ENCODE measurements around the gene CFL1.

CFL1 gene

GRCh38 chr11:65899356-65900124 lies 41.6 kb upstream of the CFL1 start:
- Histone ChIP-seq H4K20me1 (ENCODE audit: insufficient read depth, low read length, poor library complexity, severe bottlenecking) (no peaks in the 10 kb centered on the region), H3K4me2 (ENCODE audit: low read depth, low read length, poor library complexity, severe bottlenecking) (peak overlapping the region; percentile 69), H3K9ac (ENCODE audit: low read depth, low read length, poor library complexity, severe bottlenecking) (no peak overlapping the region), H2AFZ (ENCODE audit: low read length) (no peak overlapping the region), H3K79me2 (ENCODE audit: insufficient read depth, low read length) (no peaks in the 10 kb centered on the region), H3K27me3 (ENCODE audit: insufficient read depth, low read length, poor library complexity, severe bottlenecking) (no peaks in the 10 kb centered on the region), H3K4me3 (ENCODE audit: low read length, poor library complexity, severe bottlenecking) (peak overlapping the region; percentile 57), H3K4me1 (ENCODE audit: insufficient read depth, low read length, poor library complexity, severe bottlenecking) (peaks cover 7% of the 10 kb centered on the region), H3K9me3 (ENCODE audit: insufficient read depth, low read depth, low read length) (no peaks in the 10 kb centered on the region), H3K9me2 (replicated peaks; ENCODE audit: low read depth, low read length) (no peaks in the 10 kb centered on the region), H3K36me3 (ENCODE audit: insufficient read depth, low read length) (no peaks in the 10 kb centered on the region), H3F3A (ENCODE audit: low read depth) (no peaks in the 10 kb centered on the region)
- TF ChIP-seq CTCF (conservative IDR thresholded peaks at IDR 0.05; ENCODE audit: low read length) (no peak), EZH2phosphoT487 (IDR thresholded peaks at IDR 0.05; ENCODE audit: borderline replicate concordance) (no peak)

- H3K4me3 ChIP-seq (ENCODE audit: low read length, poor library complexity, severe bottlenecking): no peak overlapping the region
- H3K79me2 ChIP-seq (ENCODE audit: insufficient read depth, low read length): no peaks in the 10 kb centered on the region
- H3K9ac ChIP-seq (ENCODE audit: low read depth, low read length, poor library complexity, severe bottlenecking): no peak overlapping the region
- H4K20me1 ChIP-seq (ENCODE audit: insufficient read depth, low read length, poor library complexity, severe bottlenecking): no peaks in the 10 kb centered on the region
- no peak overlapping the region for H2AFZ ChIP-seq (ENCODE audit: low read length)
- no peak overlapping the region for H3K4me2 ChIP-seq (ENCODE audit: low read depth, low read length, poor library complexity, severe bottlenecking)
- no peaks in the 10 kb centered on the region for H3K36me3 ChIP-seq (ENCODE audit: insufficient read depth, low read length)
- H3K4me1 ChIP-seq (ENCODE audit: insufficient read depth, low read length, poor library complexity, severe bottlenecking): peaks cover 11% of the 10 kb centered on the region
- H3K9me3 ChIP-seq (ENCODE audit: insufficient read depth, low read depth, low read length): no peaks in the 10 kb centered on the region
- TF ChIP-seq CTCF (conservative IDR thresholded peaks at IDR 0.05; ENCODE audit: low read length): no peak
- TF ChIP-seq EZH2phosphoT487 (IDR thresholded peaks at IDR 0.05; ENCODE audit: borderline replicate concordance): no peak
- H3K27me3 ChIP-seq (ENCODE audit: insufficient read depth, low read length, poor library complexity, severe bottlenecking): no peaks in the 10 kb centered on the region
- 0 out of 2 replicates have a peak, but pooled peaks cover 3% of the 10 kb centered on the region for H3F3A ChIP-seq (ENCODE audit: low read depth)
- H3K9me2 ChIP-seq (replicated peaks; ENCODE audit: low read depth, low read length): no peaks in the 10 kb centered on the region
These were observed 40.8 kb upstream of the CFL1 start for GRCh38 chr11:65898656-65899355.

GRCh38 chr11:65897020-65897471 lies 39.1 kb upstream of the CFL1 start:
- Histone ChIP-seq H2AFZ (ENCODE audit: low read length) (no peak overlapping the region), H4K20me1 (ENCODE audit: insufficient read depth, low read length, poor library complexity, severe bottlenecking) (peaks cover 8% of the 10 kb centered on the region), H3K27me3 (ENCODE audit: insufficient read depth, low read length, poor library complexity, severe bottlenecking) (no peaks in the 10 kb centered on the region), H3K79me2 (ENCODE audit: insufficient read depth, low read length) (peaks cover 12% of the 10 kb centered on the region; the same call in 1 of the 2 replicates), H3K4me1 (ENCODE audit: insufficient read depth, low read length, poor library complexity, severe bottlenecking) (peaks cover 22% of the 10 kb centered on the region), H3F3A (ENCODE audit: low read depth) (peaks cover 3% of the 10 kb centered on the region; the same call in 1 of the 2 replicates), H3K36me3 (ENCODE audit: insufficient read depth, low read length) (no peaks in the 10 kb centered on the region), H3K9ac (ENCODE audit: low read depth, low read length, poor library complexity, severe bottlenecking) (no peak overlapping the region), H3K9me3 (ENCODE audit: insufficient read depth, low read depth, low read length) (no peaks in the 10 kb centered on the region), H3K4me3 (ENCODE audit: low read length, poor library complexity, severe bottlenecking) (no peak overlapping the region), H3K9me2 (replicated peaks; ENCODE audit: low read depth, low read length) (no peaks in the 10 kb centered on the region), H3K4me2 (ENCODE audit: low read depth, low read length, poor library complexity, severe bottlenecking) (no peak overlapping the region)
- TF ChIP-seq EZH2phosphoT487 (IDR thresholded peaks at IDR 0.05; ENCODE audit: borderline replicate concordance): no peak
- TF ChIP-seq CTCF (conservative IDR thresholded peaks at IDR 0.05; ENCODE audit: low read length): no peak
